GF-D8 (cell line): ENCODE results near the gene SP3.

ENCODE experiments used
- DNase-seq: peaks from one replicate; lab custom pipeline; 2025; lab: John Stamatoyannopoulos, UW

Gene SP3

GRCh38 chr2:173965372-173966025, at the start of gene SP3:
SP3 (minus strand) TSS chr2:173965373; CDS start chr2:173965171, 202 bp downstream.
- DNase-seq: peak; percentile 87

GRCh38 chr2:174014699-174015070, 49.5 kb upstream of the SP3 start:
- DNase-seq: no peak

- no peak for DNase-seq
Measured at GRCh38 chr2:174014011-174014698, 49.0 kb upstream of the SP3 start.

- DNase-seq: no peak
Measured at GRCh38 chr2:174013315-174013751, 48.2 kb upstream of the SP3 start.

GRCh38 chr2:174012347-174013314, 47.5 kb upstream of the SP3 start:
- DNase-seq: no peak

GRCh38 chr2:174011796-174012195, 46.6 kb upstream of the SP3 start:
- no peak for DNase-seq

GRCh38 chr2:174011173-174011572, 46.0 kb upstream of the SP3 start:
- no peak for DNase-seq

- no peak for DNase-seq
Measured at GRCh38 chr2:174009488-174010223, 44.5 kb upstream of the SP3 start.

- DNase-seq: no peak
Measured at GRCh38 chr2:174008720-174009119, 43.5 kb upstream of the SP3 start.

- no peak for DNase-seq
Measured at GRCh38 chr2:174007010-174007409, 41.8 kb upstream of the SP3 start.

GRCh38 chr2:174005801-174006419, 40.7 kb upstream of the SP3 start:
- no peak for DNase-seq

GRCh38 chr2:174004905-174005605, 39.9 kb upstream of the SP3 start:
- no peak for DNase-seq

- no peak for DNase-seq
Measured at GRCh38 chr2:174003720-174004695, 38.8 kb upstream of the SP3 start.

- no peak for DNase-seq
Measured at GRCh38 chr2:174002679-174003078, 37.5 kb upstream of the SP3 start.

- DNase-seq: no peak
Measured at GRCh38 chr2:174001107-174001506, 35.9 kb upstream of the SP3 start.

GRCh38 chr2:173999724-174000123, 34.6 kb upstream of the SP3 start:
- DNase-seq: no peak

GRCh38 chr2:173999272-173999671, 34.1 kb upstream of the SP3 start:
- no peak for DNase-seq

- no peak for DNase-seq
Measured at GRCh38 chr2:173998386-173998785, 33.2 kb upstream of the SP3 start.

- DNase-seq: no peak
Measured at GRCh38 chr2:173997753-173998152, 32.6 kb upstream of the SP3 start.

- peak; percentile 91 for DNase-seq
Measured at GRCh38 chr2:173997269-173997668, 32.1 kb upstream of the SP3 start.
